Vagina (tissue), 2 donors: ENCODE data around the gene REG3G. TPM values are rescaled to one million over a fixed set of nuclear protein-coding genes. Genes with fewer than 3 reads are reported as not detected.

ENCODE experiments used
- DNase-seq, 2 donors: peaks; one replicate each; pipeline ENCODE4 v3.0.0-alpha.2; 2017; ENCODE audit errors: extremely low spot score in 2 of 2
- H3K27ac ChIP-seq: fragments of 200-600 bp; sonication (generic); one replicate; pipeline ENCODE4 v1.5.1; 2019
- H3K27me3 ChIP-seq: fragments of 200-600 bp; sonication (generic); one replicate; pipeline ENCODE4 v1.5.1; 2019
- H3K36me3 ChIP-seq, 2 donors: fragments of 200-600 bp; sonication (generic); one replicate each; pipeline ENCODE4 v1.5.1; 2017 to 2019
- H3K4me1 ChIP-seq: fragments of 200-600 bp; sonication (generic); one replicate; pipeline ENCODE4 v1.5.1; 2019
- H3K4me3 ChIP-seq, 2 donors: fragments of 200-600 bp; sonication (generic); 1 replicate in 1 of 2; 2 replicates in 1 of 2; pipeline ENCODE4 v1.5.1; 2016 to 2019
- H3K9me3 ChIP-seq: fragments of 200-600 bp; sonication (generic); one replicate; pipeline ENCODE4 v1.5.1; 2019
- CTCF ChIP-seq, 3 experiments: fragments of 450-650 bp in 2 of 3; fragments of 200-600 bp in 1 of 3; sonication (generic) in 1 of 3; IDR thresholded peaks; one replicate each; pipeline ENCODE4 v1.5.1; 2017 to 2019; ENCODE audit warnings: antibody characterized with exemption in 3 of 3, mild to moderate bottlenecking in 2 of 3, moderate library complexity in 2 of 3
- POLR2A ChIP-seq, 2 donors: fragments of 450-650 bp; IDR thresholded peaks; one replicate each; pipeline ENCODE4 v1.6.1; 2017; ENCODE audit warnings: antibody characterized with exemption in 2 of 2, mild to moderate bottlenecking in 2 of 2, moderate library complexity in 2 of 2
- POLR2AphosphoS5 ChIP-seq, 2 donors: sonication (generic); formaldehyde crosslinking; IDR thresholded peaks; one replicate each; pipeline ENCODE4 v1.9.0; 2017; ENCODE audit warnings: antibody characterized with exemption in 2 of 2, mild to moderate bottlenecking in 2 of 2, low read depth in 1 of 2; ENCODE audit not compliant: insufficient read depth in 1 of 2
- intact Hi-C: fragments of 100-400 bp; cut with DNase I; formaldehyde crosslinking; loops from one replicate; pipeline ENCODE4 v1.15.1; 2023
- total RNA-seq: library from RNA; depleted of rRNA; stranded (reverse); fragments of >200 nt; gene quantifications from one replicate; pipeline ENCODE4 v1.2.3, GENCODE V29; 2016

Gene REG3G
- total RNA-seq, 1 donor from 2014 or later, result not detected

DNA sequence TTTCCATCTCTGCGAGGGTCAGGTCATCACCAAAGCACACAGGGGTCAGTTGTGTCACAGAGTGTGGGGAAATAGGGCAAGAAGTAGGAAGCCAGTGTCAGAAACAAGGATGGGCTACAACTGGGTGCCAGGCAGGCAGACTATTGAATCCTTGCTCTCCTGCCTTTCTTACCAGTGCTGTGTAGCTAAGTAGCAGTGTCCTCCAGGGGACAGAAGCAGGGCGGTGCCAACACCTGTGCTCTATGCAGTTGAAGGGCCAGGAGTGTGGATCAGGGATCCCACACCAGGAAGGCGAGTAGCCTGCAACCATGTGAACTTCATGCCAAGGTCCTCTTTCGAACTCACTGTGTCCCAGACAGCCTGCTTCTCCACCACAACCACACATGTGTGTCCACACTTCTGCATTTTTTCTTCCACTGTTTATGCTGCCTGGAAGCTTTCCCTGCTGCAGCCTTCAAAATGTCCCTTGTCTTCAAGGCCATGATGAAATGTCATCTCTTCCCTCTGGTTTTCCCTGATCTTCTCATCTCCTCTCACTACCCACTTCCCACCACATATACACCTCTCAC is 25.4 kb upstream of the REG3G start:
- H3K9me3 ChIP-seq, result no peaks in the 10 kb centered on the region
- H3K27ac ChIP-seq, result no peak overlapping the region
- intact Hi-C loops, result no loop called here
- no peaks in the 10 kb centered on the region for H3K27me3 ChIP-seq
- TF ChIP-seq CTCF (IDR thresholded peaks at IDR 0.05) (no peak), POLR2AphosphoS5 (IDR thresholded peaks at IDR 0.05; ENCODE audit: insufficient read depth in 1 of 2, low read depth in 1 of 2) (no peak), POLR2A (IDR thresholded peaks at IDR 0.05) (no peak)
- H3K4me3 ChIP-seq, result no peak overlapping the region
- no peaks in the 10 kb centered on the region for H3K4me1 ChIP-seq
- no peaks in the 10 kb centered on the region for H3K36me3 ChIP-seq
- no peak for DNase-seq

DNA sequence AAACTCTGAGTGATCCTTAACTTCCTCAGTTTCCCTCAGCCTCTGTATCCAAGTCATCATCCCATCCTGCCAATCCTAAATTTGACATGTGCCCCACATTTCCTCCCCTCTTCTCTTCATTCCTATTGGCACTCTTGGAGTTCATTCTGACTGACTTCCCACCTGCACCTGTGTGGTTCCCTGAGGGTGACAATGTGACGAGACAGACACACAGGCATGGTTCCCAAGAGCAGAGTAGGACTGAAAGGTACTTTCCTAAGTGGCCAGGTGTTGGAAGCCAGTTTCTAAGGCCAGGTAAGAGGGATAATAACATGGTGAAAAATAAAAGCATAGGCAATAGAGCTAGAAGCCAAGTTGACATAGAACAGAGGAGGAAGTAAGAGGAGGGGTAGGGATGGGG is 24.2 kb upstream of the REG3G start:
- no peak overlapping the region for H3K27ac ChIP-seq
- intact Hi-C loops, result no loop called here

GRCh38 chr2:79004680-79005079 is 20.8 kb upstream of the REG3G start:
- no peak overlapping the region for H3K4me3 ChIP-seq
- no peak overlapping the region for H3K27ac ChIP-seq
- H3K4me1 ChIP-seq, result no peaks in the 10 kb centered on the region
- TF ChIP-seq POLR2A (IDR thresholded peaks at IDR 0.05) (no peak), CTCF (IDR thresholded peaks at IDR 0.05) (no peak), POLR2AphosphoS5 (IDR thresholded peaks at IDR 0.05; ENCODE audit: insufficient read depth in 1 of 2, low read depth in 1 of 2) (no peak)
- H3K36me3 ChIP-seq, result no peaks in the 10 kb centered on the region
- DNase-seq, result no peak
- no peaks in the 10 kb centered on the region for H3K27me3 ChIP-seq
- H3K9me3 ChIP-seq, result no peaks in the 10 kb centered on the region
- intact Hi-C loops, result no loop called here

More for the DNA sequence above, 24.2 kb upstream of the REG3G start:
- no peak overlapping the region for H3K4me3 ChIP-seq
- DNase-seq, result no peak
- H3K9me3 ChIP-seq, result no peaks in the 10 kb centered on the region
- H3K27me3 ChIP-seq, result no peaks in the 10 kb centered on the region
- H3K4me1 ChIP-seq, result no peaks in the 10 kb centered on the region
- no peaks in the 10 kb centered on the region for H3K36me3 ChIP-seq
- no peak for TF ChIP-seq POLR2AphosphoS5 (IDR thresholded peaks at IDR 0.05; ENCODE audit: insufficient read depth in 1 of 2, low read depth in 1 of 2)
- no peak for TF ChIP-seq CTCF (IDR thresholded peaks at IDR 0.05)
- TF ChIP-seq POLR2A (IDR thresholded peaks at IDR 0.05), result no peak

DNA sequence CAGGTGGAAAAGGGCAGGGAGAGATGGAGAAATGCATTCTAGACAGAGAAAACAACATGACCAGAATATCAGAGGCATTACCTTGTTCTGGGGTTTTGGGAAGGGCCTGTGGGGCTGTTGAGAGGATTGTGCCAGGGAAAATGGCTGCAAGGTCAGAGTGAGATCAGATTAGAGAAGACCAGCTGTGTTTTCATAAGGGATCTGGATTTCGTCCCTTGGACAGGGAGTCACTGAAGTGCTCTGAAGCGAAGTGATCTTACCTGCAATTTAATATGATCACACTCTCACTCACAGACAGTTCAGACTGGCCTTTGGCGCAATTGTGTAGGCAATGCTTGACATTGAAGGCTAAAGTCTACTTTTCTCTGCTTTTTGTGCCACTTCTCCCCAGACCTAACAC is 20.3 kb upstream of the REG3G start:
- TF ChIP-seq CTCF (IDR thresholded peaks at IDR 0.05), result no peak
- TF ChIP-seq POLR2AphosphoS5 (IDR thresholded peaks at IDR 0.05; ENCODE audit: insufficient read depth in 1 of 2, low read depth in 1 of 2), result no peak
- no peak for TF ChIP-seq POLR2A (IDR thresholded peaks at IDR 0.05)
- no peak for DNase-seq
- Histone ChIP-seq H3K9me3 (no peaks in the 10 kb centered on the region), H3K4me1 (no peaks in the 10 kb centered on the region), H3K27ac (no peak overlapping the region), H3K27me3 (no peaks in the 10 kb centered on the region), H3K4me3 (no peak overlapping the region), H3K36me3 (no peaks in the 10 kb centered on the region)
- intact Hi-C loops, result no loop called here

- no peak for DNase-seq
- H3K27ac ChIP-seq, result no peak overlapping the region
- intact Hi-C loops, result no loop called here
- H3K27me3 ChIP-seq, result no peaks in the 10 kb centered on the region
- H3K9me3 ChIP-seq, result no peaks in the 10 kb centered on the region
- no peaks in the 10 kb centered on the region for H3K4me1 ChIP-seq
- H3K4me3 ChIP-seq, result no peak overlapping the region
- no peak for TF ChIP-seq POLR2A (IDR thresholded peaks at IDR 0.05)
- no peak for TF ChIP-seq POLR2AphosphoS5 (IDR thresholded peaks at IDR 0.05; ENCODE audit: insufficient read depth in 1 of 2, low read depth in 1 of 2)
- no peak for TF ChIP-seq CTCF (IDR thresholded peaks at IDR 0.05)
- no peaks in the 10 kb centered on the region for H3K36me3 ChIP-seq
Observed at GRCh38 chr2:79009388-79009787, 16.1 kb upstream of the REG3G start.
